Measurements from ENCODE around the gene SCNM1.

The SCNM1 gene, protein sequence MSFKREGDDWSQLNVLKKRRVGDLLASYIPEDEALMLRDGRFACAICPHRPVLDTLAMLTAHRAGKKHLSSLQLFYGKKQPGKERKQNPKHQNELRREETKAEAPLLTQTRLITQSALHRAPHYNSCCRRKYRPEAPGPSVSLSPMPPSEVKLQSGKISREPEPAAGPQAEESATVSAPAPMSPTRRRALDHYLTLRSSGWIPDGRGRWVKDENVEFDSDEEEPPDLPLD

DNA sequence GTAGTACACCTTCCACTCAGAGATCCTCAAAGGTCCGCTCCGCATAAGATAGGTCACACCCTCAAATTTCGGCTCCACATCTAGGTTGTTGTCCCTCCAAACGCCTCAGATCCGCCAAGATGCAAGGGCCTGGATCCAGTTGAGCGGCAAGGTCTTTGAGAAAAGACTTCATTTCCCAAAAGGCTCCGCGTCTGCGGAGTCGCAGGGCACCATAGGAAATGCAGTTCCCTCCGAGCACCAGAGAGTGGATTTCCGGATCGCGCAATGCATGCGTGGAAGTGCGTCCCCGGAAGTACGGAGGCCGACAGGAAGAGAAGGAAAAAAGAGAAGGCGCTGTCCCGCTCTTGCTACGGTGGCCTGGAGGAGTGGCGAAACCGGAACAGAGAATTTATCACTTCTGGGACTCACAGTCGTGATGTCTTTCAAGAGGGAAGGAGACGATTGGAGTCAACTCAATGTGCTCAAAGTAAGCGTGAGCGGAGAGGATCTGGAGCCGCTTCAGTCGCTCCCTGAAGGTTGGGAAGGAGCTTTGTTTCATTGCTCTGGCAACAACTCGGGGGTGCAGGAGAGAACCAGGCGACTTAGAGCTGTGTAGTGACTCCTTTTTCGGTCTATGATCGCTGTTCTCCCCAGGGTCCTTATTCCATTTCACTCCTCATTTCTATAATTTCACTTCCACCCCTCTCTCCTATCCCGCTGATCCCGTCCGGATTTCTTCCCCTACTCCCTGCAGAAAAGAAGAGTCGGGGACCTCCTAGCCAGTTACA, at the start of gene SCNM1, which contains the start of gene LYSMD1:
Gene SCNM1, plus strand, starts transcription at position 407 of the 767 bp plus-strand sequence. Its CDS starts 9 bp downstream, at position 416.
Gene LYSMD1, minus strand, starts transcription at position 165 of the 767 bp plus-strand sequence. CDS start 644 bp downstream, outside the sequence.
- DNase-seq, result peak; percentile 99

DNA sequence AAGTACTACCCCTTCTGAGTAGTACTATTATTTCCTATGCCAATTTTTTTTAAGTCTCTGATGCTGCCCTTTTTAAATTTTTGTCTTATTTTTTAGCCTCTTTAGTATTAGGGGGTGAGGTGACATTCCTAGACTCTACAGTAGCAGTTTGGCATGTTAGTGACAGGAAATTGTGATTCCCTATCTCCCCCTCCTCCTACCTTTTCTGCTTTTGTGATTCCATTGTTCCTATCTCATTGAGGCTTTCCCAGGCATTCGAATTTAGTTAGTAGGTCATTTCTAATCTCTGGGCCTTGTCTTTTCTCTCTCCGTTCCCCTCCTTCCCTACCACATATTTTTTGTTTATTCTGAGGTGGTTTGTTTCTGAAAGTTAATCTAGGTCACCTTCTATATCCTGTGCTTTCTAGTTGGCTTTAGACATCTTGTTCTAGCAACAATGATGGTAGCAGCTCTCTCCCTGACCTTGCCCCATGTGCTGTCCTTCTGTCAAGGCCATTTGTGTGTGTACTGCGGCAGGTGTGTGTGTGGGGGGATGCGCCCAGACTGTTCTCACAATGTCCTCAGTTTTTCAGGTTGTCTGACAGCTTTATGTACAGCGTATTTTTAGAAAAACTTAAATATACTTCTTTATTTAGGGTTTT, 41.1 kb upstream of the SCNM1 start:
- DNase-seq, result no peak

DNA sequence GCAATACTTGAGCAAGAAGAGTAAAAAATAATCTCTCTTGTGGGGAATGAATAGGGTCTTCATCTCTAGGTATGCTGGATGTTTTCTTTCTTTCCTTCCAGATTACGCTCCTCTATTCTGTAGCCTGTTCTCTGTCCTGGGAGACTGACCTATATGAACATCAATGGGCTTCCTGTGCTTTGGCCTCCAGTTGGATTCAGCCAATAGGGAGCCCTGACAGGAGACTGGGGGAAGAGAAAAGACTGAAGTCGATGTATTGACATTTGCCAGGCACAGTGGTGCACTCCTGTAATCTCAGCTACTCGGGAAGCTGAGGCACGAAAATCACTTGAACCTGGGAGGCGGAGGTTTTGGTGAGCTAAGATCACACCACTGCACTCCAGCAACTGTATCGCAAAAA, 37.1 kb upstream of the SCNM1 start:
- no peak for DNase-seq

DNA sequence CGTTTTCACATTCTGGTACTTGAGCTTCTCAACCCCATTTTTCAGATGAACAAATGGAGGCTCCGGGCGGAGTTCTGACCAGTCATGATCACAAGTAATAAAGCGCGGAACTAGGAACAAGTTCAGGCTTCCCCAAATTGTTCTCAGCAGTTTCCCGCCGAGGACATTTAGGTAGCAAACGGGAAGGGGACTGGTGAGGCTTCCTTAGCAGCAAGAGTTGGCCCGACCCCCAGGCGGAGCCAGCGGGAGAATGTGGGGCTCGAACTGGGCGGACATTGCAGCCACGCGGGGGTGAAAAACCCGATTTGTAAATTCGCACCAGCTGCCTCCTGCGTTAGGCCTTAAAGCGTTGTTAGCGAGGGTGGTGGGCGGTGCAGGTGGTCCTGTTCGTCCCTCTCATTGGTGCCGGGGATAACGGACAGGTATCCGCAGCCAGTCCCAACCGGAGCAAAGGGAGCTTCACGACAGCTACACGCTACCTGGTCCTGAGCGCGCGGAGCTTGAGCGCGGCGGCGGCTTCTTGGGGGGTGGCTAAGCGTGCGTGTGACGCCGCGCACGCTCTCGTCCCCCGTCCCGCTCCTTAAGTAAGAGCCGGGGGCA, 34.9 kb upstream of the SCNM1 start:
- DNase-seq, result no peak

DNA sequence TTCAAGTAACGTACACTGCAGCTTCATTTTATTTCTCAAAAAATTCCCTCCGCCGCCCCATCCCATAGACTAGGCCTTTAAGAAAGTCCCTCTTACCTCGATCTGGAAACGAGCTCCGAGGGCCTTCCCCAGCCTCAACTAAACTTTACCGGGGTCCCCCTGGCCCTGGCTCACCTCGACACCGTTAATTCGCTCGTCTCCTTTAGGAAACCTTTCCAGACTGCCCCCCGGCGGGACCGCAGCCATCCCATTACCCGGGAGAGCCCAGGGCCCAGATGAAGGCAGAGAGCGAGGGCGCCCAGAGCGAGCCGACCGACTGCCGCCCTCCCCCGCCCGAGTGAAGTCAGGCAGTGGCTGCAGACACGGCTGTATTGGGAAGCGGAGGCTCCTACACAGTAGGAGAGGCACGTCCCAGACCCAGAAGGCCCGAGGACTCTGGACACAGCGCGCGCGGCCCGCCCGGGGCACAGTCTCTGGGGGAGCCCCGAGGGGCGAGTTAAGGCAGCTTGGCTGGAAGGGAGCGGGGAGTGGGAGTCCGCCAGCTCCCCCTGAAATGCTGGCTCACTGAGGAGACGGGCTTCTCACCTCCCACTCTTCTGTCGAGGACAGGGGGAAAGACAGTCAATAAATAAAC, 34.1 kb upstream of the SCNM1 start:
- DNase-seq, result no peak

DNA sequence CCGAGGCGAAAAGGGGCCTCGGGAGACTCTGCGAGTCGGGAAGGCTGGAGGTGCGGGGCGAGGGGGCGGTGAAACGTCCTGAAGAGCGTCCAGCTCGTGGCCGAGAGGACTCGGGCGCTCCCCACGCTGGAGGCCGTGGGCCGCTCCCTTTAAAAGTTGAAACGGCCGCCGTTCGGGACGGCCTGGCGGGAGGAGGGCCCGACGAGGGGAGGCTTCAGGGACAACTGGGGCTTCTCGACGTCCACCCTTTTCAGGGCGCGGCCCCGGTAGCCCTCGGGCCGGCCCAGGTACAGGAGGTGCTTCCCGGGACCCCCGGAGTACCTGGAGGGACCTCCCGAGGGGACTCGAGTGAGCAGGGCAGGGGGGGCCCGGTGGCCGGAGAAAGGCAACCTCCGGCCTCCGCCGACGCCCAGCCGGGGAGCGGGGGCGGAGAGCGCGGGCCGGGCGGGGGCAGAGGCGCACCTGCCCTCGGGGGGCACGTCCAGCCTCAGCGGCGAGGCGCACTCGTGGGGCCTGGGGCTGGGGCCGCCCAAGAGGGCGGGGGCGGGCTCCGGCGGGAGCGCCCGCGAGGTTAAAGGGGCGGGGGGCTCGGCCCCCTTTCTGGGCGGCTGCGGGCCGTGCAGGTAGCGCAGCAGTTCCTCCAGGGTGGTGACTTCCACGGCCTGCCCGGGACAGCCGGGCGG, 33.5 kb upstream of the SCNM1 start:
- no peak for DNase-seq

DNA sequence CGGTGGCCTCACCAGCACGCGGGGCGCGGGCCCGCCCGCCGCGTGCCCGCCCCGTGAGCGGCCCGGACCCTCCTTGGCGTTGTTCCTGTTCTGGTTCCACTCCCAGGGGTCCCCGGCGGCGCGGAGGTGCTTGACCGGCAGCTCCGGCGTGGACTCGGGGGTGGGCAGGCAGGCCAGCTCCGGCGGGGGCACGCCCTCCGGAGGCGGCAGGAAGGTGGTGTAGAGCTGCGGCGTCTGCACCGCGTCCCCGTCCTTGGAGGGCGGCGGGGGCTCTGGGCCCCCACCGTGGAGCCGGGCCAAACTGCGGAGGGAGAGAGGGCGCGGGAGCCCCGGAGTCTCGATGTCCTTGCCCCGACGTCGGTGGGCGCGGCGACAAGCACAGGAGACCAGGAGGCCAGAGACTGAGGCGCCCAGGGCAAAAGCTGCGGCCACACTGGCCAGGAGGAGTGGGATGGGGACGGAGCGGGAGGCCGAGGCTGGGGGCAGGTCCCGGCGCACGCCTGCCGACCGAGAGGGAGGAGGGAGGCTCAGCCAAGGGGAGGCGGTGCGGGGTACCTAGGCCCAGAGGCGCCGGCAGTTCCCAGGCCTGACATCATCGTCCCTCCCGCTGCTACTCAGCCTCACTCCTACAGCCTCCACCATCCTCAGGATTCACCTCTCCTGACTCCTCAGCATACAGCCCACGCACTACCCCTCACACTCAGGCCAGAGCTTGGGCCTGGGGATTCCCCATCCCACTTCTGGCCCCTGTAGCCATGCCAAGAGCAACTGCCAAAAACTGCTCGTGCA, 32.7 kb upstream of the SCNM1 start:
- DNase-seq, result no peak

DNA sequence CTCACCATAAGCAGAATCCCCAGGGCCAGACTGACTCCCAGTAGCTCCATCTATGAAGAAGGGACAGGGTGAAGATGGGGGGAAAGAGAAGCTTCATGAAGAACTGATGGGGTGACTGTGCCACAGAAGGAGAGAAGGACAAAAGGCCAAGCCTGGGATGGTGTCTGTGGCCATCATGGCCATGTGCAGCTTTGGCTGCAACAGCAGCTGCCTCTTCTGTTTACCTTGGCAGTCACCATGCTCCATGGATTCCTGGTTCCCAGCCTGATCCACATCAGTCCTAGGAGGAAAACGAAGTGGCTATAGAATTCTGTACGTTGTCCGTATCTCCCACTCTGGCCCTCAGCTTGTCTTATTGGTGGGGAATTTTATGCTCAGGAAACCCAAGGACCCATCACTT, 31.5 kb upstream of the SCNM1 start:
- no peak for DNase-seq

DNA sequence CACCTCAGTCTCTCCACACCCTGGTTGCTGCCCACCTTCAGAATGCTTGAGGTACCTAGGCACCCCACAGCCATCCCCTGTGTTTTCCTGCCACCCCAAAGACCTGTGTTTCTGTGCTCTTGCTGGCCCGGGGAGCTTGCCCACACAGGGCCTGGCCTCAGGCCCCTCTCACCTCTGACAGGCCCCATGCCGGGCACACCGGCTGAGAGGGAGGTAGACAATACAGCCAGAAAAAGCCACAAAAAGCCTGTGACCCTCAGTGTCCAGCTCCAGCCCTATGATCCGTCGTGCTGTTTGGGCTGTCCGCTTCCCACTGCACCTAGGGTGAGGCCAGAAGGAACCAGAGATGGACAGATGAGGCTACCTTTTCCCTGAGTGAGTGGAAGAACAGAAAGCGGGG, 31.0 kb upstream of the SCNM1 start:
- DNase-seq, result no peak

DNA sequence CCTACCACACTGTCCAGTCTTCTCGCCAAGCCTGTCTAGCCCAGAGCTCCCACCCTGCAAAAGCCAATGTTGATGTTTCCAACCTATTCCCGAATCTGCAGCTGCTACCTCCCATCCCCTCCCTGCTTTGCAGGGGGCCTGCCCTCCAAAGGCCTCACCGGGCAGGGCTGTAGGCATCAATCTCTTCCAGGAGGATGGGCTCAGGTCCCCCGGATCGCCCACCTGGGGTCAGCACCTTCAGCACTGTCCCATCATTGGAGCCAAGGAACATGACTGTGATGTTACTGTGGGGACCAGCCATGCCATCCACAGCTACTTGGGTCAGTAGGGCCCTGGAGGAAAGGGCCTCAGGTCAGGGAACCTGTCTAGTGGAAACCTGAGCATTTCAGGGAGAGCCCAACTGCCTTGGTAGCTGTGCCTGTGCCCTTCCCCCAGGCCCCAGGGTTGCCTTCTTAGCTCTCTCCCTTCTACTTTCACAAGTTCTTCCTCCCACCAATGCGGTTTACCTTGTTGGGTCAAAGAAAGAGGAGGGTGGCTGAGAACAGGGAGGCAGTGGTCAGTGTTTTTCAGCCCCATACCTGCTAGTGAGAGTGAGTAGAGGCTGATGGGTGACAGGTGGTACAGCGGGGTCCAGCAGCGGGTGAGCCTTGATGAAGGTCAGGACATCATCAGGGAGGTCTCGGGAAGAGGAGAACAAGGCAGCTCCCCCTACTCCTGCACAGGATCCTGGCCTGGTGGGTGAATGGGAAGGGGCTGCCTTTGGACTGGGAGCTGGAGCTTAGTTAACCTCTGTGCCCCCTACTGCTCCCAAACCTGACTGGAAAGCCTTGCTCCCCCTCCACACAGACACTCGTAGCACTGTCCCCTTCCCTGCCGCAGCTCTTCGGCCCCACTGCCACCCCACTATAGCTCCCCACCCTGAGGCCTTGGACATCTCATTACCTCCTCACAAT, 30.2 kb upstream of the SCNM1 start:
- no peak for DNase-seq

DNA sequence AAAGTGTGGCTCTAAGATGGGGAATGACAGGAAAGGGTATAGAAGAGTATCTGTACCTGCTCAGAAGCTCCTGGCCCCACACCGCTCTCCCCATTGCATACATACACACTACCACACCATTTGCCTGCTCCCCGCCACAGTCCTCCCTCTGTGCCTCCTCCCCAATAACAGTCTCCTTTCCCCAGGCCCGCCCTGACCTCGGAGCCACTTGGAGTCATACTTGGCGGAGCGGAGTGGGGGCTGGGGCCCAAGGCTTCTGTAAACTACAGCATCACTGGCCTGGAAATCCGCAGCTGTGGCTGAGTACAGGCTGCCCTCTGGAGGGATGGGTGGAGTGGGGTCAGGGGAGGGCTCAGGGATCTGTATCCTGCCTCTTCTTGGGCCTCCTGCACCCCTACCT, 28.2 kb upstream of the SCNM1 start:
- DNase-seq, result no peak

DNA sequence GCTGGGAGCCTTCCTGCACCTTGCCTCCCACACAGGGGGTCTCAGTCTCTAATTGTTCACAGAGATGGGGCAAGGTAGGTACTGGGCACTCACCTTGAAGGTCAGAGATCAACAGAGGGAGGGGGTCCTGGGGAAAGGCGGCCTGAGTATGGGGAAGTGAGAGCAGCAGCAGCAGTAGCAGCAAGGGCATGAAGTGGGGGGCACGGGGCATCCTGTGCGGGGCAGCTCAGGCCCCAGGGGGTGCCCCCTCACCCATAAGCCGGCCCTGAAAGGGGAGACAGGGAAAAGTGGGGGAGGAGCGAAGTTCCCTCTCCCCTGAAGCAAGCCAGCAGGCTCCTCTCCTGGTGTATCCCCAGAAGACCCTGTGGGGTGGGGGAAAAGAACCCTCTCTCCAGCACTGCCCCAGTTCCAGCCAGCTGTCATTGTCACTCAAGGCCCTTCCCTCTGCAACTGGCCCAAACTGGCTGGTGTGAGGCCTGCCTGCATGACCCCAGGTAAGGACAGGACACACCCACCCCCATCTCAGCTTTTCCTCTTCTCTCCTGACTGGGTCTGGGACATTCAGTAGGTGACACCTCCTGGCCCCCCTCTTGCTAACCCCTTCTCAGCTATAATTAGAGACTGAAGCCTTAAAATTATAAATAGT, 23.4 kb upstream of the SCNM1 start:
- DNase-seq, result no peak

DNA sequence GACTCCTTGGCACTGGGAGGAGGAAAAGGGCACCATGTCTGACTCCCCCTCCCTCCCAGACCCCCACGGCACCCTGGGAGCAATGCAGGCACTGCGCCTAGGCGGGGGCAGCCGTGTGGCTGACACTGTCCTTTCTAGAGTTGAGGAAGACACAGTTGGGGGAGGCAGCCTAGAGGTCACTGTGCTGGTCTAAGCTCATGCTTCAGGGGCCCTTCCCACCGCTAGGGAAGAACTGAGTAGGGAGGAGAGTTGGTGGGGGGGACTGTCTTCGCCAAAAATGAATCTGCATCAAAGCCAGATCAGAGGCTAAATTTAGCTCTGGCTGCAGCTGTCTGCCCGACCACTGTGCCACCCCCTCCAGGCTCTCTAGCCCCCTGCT, 22.9 kb upstream of the SCNM1 start:
- DNase-seq, result no peak

DNA sequence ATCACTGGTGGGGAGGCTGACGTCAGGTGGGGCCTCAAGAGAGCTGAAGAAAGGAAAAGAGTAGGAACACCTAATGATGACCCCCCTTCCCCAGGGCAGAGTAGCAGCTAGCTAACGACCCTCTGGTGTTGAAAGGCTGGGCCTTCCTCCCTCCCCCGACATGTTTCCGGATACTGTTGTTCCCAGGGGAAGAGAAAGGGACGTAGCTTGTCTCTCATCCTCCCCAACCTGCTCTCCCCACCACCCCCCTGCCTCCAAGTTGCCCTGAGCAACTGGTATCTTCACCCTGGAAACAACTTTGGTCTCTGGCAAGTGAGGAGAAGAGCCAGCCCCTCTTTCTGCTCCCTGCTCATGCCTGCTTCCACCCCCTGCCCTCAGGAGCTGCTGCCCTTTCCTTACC, 22.0 kb upstream of the SCNM1 start:
- DNase-seq, result no peak

DNA sequence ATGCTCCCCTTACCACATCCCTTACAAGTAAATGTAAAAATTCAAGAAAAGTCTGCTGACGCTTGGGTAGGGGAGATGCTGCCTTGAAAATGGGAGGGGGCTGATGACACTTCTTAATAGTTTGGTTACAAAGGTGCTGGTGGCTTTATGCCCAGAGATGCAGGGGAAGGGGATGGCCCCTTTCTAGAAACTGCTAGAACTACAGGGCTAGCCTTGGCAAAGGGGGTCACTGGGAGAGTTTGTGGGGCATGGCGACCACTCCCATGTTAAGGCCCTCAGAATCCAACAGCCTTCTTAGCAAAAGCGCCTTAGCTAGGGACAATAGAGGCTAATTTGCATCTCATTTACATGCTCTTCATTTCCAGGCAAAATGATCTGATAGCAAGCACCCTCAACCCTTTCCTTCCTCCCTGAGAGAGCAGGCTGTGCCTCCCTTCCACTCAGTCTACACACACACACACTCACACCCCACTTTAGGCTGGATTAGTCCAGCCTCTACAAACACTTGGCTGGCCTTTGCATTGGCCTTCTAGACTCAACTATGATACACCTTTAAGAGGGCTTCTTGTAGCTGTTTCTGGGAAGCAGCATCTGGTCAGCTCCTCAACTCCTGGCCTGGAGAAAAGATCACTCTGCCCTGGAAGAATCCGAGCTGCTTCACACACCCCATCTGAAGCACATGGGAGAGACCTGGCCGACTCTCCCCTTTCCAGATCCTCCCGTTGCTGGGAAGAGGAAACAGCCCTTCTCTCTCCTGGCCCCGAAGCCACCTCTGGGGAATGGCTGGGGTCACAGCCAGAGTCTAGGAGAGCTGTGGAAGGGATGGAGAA, 21.3 kb upstream of the SCNM1 start:
- no peak for DNase-seq

DNA sequence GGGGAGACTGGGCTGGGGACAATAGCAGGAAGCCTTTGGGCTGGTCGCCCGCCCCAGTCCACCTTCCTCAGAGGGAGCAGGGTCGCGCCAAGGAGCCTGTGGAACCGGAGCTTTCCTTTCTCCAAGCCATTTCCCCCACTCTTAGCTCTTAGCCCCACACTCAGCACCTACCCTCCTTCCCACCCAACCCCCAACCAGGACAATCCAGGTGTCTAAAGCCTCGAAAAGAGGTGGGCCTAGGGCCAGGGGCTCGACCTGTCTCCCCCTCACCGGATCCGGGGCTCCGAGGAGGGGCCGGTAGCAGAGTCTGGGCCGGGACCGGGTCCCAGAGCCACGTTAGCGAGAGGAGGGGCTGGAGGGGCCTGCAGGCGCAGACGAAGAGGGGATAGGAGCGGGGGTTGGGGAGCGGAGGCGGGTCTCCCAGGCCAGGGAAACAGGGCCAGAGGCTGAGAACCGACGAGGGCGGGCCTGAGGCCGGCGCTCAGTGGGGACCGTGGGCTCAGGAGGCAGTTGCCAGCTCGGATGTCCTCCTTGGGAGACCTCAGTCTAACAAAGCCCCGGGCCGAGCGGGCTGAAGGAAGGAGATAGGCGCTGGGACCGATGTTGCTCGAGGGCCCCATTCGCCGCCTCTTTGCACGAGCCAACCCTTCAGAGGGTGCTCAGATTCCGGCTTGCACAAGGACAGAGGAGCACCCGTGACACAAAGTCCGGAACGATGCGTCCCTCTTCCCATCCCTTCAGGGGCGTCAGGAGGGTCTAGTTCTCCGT, 20.5 kb upstream of the SCNM1 start:
- DNase-seq, result no peak

DNA sequence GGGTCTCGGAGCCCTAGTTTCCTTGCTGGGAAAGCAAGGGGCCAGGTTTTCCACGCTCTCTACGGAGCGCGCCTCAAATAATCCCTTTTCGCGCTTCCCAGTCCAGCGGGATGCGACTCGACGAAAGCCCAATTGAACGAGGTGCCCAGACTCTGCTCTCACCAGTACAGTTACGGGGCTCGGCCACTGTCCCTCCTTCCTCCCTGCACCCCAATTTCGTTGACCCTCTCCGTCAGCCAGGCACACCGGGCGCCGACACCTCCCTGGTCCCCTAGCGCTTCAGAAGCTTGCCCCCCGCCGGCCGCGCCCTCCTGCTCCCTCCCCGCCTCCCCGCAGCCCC, 19.9 kb upstream of the SCNM1 start:
- DNase-seq, result no peak

DNA sequence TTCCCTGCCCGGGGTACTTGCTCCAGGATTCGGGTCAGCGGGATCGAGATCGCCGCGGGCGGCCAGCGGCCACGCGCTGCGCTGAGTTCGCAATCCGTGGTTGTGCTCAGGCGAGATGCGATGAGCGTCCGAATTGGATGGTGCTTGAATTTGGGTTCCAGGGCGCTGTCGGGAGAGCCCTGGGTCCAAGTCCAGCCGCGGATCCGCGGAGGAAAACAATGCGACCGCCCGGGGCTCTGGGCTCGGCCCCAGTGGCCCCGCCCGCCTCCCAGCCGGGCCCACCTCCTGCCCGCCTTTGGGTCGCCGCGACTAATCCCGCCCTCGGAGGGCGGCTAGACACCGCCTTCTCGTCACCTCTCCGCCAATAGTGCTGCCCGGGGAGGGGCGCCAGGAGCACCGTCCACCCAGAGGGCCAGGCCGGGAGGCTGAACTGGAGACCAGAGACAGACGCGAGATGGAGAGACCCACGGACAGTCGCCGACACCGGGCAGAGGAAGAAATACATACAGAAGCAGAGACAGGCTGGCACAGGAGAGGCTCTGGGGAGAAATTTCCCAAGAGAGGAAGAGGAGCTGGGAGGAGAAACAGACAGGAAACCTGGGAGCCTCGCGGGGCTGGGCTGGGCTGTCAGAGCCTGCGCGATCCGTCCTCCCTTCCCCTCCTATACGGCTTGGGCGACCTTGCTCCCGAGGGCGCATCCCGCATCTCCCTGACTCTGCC, 19.4 kb upstream of the SCNM1 start, which contains the start of gene SEMA6C:
Gene SEMA6C, minus strand, starts transcription at position 220 of the 720 bp plus-strand sequence. CDS start 4,010 bp downstream, outside the sequence.
- DNase-seq, result peak; percentile 92
